Fibroblast of peridontal ligament (primary cell): Measurements from ENCODE around the gene UTS2B.
A peak's percentile ranks its signal among the peaks of the same experiment; 100 is the strongest.

Experiments used
- DNase-seq: peaks from one replicate; pipeline ENCODE4 v3.0.0-alpha.2; 2010; ENCODE audit errors: extremely low read depth

UTS2B gene

DNA sequence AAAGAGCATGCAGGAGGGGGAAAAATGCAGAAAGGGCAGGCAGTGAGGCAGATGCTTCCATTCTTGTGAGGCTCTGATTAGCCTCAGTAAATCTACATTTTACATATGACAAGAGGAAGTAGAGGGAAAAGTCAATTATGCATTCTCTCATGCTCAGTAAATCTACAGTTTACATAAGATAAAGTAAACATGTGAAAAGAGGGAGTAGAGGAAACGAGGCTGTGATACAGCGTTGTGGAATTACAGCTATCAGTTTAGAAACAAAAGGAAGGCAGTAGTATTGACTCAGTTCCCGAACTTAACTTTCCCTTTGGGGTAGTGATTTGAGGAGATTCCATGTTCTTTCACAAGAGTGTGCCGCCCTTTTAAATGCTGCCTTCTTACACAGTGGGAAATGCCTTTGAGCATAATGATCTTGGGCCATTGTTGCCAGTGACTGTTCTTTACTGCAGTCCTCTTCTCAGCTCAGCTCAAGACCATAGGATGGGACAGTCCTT, 92.0 kb downstream of the UTS2B start:
- DNase-seq = peak; percentile 65

DNA sequence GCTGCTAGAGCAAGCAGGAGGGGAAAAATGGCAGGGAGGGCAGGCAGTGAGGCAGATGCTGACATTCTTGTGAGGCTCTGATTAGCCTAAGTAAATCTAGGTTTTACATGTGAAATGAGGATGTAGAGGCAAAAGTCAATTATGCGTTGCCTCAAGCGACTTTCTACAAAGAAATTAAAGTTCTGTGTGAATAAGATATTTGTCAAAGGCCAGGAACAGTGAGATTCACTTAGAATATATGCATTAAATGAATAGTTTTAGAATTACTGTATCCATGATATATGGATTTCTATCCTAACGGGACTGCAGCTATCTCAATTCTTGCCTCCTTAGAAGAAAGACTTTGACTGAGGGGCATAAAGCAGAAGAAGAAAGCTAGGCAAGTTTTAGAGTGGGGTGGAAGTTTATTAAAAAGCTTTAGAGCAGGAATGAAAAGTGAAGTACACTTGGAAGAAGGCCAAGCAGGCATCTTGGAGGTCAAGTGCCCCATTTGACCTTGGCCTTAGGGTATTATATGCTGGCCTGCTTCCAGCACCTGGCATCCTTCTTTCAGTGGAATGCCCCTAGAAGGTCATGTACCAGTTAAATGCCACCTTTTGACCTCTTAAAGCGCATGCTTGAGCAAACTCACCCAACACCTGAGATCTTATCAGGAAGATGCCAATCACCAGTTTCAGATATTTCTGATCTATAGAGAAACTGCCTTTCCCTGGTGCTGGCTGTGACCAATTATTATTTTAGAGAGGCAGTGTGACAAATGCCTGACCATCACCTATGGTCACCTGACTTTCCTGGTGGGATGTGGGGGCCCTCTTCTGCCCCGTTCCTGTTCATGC, 93.1 kb downstream of the UTS2B start:
- DNase-seq = no peak

DNA sequence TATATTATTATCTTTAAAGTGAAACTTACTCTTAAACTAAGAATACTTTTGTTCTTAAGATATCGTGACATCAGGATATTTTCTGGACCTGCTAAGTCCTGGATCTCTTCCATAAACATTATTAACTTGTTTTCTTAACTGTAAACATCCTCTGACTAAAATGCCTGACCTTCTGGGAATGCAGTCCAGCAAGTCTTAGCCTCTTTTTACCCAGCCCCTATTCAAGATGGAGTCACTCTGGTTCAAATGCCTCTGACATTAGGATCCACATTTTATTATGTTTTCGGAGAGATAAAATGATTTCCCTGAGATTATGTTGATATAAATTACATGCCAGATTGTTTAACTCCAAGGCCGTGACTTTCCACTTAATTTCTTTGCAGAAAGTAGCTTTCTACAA, 93.7 kb downstream of the UTS2B start:
- peak; percentile 50 for DNase-seq

DNA sequence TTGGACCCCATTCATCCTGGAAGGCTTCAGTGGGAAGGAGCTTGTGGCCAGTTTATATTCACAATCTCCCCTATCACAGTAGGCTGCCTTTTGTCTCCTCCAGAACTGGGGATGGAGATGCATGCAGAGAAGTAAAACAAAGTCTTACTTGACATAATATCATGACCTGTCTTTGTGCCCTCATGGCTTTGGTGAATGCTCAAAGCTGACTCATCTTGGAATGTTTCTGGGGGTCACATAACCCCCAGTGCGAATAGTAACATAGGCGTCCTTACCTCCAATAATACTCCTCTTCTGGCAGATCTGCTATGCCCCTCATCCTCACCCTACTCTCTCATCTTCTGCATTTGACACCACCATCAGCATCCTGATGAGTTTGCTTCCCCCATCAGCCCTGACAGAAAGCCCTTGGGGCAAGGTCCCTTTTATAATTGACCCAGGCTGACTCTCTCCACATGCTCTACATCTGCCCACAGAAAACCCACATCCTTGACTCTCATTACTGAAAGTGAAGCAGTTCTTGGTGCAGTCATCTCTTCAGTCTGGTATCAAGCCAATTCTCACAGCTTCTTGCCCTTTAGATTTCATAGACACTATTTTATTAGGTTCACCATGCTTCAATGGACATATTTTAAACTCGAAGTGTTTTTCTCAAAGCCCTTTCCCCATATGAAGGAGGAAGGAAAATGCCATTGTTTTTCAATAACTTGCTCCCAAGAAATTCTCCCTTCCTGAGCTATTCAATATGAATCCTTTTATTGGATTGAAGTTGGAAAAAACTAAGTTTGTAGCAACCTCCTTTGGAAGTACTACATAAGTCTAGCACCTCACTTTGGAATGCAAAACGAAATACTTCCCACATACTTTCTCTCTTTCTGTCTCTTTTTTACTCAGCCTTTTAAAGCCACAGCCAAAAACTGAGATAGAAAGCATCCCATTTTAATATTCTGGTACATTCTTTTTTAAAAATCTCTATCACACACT, 94.7 kb downstream of the UTS2B start:
- DNase-seq = peak; percentile 49

DNA sequence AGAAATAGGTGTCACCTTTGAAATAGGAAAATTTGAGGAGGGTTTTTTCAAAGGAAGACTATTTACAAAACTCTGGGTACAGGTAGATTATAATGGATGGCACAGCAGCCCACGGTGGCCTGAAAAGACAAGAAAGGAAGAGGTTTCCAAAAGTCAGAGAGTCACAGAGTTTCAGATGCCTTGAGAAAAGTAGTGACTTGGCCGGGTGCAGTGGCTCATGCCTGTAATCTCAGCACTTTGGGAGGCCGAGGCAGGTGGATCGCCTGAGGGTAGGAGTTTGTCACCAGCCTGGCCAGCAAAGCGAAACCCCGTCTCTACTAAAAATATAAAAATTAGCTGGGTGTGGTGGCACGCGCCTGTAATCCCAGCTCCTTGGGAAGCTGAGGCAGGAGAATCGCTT, 96.1 kb downstream of the UTS2B start:
- no peak for DNase-seq

DNA sequence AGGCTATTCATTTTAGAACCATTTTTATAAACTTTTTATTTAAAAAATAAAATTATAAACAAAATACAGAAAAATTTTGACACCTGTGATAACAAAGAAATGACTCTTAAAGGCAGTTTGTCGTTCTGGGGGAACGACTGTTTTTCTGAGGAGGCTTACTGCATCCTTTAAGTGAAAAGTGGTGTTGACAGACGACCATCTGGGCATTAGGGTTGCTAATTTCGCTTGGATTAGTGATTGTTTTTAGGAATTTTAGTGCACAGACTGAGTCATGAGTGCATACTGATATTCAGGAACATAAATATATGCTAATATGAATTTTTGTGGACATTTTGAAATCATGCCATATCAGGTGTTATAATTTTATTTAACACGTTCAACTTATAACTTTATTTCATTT, 102.8 kb downstream of the UTS2B start:
- DNase-seq = no peak

DNA sequence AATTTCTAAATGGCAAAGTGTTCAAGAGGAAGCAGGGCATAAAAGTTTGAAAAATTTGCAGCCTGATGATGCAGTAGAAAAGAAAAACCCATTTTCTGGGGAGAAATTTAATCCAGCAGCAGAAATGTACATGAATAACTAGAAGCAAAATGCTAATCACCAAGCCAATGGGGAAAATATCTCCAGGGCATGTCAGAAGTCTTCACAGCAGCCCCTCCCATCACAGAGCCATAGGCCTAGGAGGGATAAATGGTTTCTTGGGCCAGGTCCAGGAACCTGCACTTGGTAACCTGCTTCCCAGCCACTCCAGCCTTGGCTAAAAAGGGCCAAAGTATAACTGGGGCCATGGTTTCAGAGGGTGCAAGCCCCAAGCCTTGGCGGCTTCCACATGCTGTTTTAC, 108.7 kb downstream of the UTS2B start:
- DNase-seq = no peak

DNA sequence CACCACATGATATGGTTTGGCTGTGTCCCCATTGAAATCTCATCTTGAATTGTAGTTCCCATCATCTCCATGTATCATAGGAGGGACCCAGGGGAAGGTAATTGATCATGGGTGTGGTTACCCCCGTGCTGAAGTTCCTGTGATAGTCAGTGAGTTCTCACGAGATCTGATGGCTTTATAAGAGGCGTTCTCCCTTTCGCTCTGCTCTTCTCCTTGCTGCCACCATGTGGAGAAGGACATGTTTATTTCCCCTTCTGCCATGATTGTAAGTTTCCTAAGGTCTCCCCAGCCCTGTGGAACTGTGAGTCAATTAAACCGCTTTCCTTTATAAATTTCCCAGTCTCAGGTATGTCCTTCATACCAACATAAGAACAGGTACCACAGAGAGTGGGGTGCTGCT, 109.4 kb downstream of the UTS2B start:
- DNase-seq = no peak

DNA sequence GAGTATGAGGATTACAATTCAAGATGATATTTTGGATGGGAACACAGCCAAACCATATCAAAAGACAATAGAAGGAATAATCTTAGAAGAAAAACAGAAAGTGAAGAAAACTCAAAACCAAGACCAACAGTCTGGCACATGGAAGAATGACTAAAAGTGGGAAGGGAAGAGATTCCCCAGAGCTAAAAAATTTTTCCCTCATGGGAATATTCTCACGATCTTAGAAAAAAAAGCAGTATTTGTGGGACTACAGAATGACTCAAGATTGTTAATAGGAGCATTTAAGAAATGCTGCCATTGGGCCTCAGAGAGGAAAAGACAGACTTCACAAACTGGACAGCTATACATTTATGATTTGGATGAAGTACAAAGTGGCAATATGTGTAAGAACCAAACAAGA, 113.0 kb downstream of the UTS2B start:
- DNase-seq = peak; percentile 75
